K562 (cell line): Measurements from ENCODE around the gene GPR107.

ENCODE experiments used
- CREB1 ChIP-seq, 2 experiments: sonication (generic) in 1 of 2; formaldehyde crosslinking in 1 of 2; IDR thresholded peaks; 2 replicates each; pipeline versions ENCODE4 v1.6.1 to v1.8.0; 2012 to 2022; ENCODE audit warnings: inconsistent platforms in 1 of 2, mild to moderate bottlenecking in 1 of 2, missing genetic modification reagents in 1 of 2, moderate library complexity in 1 of 2
- POLR2A ChIP-seq: fragments of 450-650 bp; conservative IDR thresholded peaks from 2 replicates; pipeline ENCODE4 v1.6.1; 2016
- SMARCA5 ChIP-seq: fragments of 450-650 bp; IDR thresholded peaks from 2 replicates; pipeline ENCODE4 v1.6.1; 2016
- SMARCB1 ChIP-seq: IDR thresholded peaks from 2 replicates; pipeline ENCODE4 v1.6.1; 2011; ENCODE audit warnings: improper control_type of control experiment, low read depth; ENCODE audit not compliant: insufficient read length
- TAF7 ChIP-seq: fragments of 450-650 bp; IDR thresholded peaks from 2 replicates; pipeline ENCODE4 v1.6.1; 2016; ENCODE audit warnings: missing genetic modification characterization, missing compliant biosample characterization
- ZNF23 ChIP-seq: fragments of 250-450 bp; sonication (Bioruptor Pico); IDR thresholded peaks from 2 replicates; pipeline ENCODE4 v1.4.0; 2020; ENCODE audit warnings: mild to moderate bottlenecking
- TF ChIP-seq, protein P1 (sequence below), 3 experiments: IDR thresholded peaks in 2 of 3; conservative IDR thresholded peaks in 1 of 3; 2 replicates each; pipeline ENCODE4 v1.5.1; 2011 to 2012; ENCODE audit warnings: low read length in 3 of 3, mild to moderate bottlenecking in 3 of 3, control low read depth in 2 of 3, improper control_type of control experiment in 1 of 3, inconsistent platforms in 1 of 3, low read depth in 1 of 3, mixed read lengths in 1 of 3, moderate library complexity in 1 of 3; ENCODE audit not compliant: insufficient read depth in 2 of 3
- TF ChIP-seq, protein P2 (sequence below): sonication (generic); formaldehyde crosslinking; IDR thresholded peaks from 2 replicates; pipeline ENCODE4 v1.8.1; 2023; ENCODE audit warnings: mild to moderate bottlenecking, missing genetic modification reagents, moderate library complexity
- TF ChIP-seq, protein P3 (sequence below): sonication (generic); formaldehyde crosslinking; IDR thresholded peaks from 2 replicates; pipeline ENCODE4 v1.9.0; 2022; ENCODE audit warnings: mild to moderate bottlenecking, missing genetic modification reagents

DNA sequence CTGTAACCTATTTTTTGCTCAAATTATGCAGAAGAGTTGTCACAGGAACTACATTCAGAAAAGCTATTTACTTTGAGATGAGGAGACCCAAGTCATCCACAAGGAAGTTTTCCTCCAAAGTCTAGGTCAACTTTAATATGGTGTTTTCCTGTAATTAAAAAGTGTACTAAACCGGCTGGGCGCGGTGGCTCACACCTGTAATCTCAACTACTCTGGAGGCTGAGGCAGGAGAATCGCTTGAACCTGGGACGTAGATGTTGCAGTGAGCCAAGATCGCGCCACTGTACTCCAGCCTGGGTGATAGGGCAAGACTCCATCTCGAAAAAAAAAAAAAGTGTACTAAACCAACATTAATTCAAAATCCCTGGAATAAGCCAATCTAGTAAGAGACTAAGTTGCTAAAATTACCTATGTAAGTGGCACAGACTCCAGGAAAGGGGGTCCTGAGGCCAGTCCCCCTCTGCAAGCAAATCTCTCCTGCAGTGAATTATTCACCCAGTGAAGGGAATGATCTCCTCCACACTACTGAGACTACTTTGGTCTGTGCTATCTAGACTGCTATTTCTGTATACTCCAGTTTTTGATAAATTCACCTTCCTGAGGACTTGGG is 49.7 kb upstream of the GPR107 start:
- TF ChIP-seq, protein P1, sequence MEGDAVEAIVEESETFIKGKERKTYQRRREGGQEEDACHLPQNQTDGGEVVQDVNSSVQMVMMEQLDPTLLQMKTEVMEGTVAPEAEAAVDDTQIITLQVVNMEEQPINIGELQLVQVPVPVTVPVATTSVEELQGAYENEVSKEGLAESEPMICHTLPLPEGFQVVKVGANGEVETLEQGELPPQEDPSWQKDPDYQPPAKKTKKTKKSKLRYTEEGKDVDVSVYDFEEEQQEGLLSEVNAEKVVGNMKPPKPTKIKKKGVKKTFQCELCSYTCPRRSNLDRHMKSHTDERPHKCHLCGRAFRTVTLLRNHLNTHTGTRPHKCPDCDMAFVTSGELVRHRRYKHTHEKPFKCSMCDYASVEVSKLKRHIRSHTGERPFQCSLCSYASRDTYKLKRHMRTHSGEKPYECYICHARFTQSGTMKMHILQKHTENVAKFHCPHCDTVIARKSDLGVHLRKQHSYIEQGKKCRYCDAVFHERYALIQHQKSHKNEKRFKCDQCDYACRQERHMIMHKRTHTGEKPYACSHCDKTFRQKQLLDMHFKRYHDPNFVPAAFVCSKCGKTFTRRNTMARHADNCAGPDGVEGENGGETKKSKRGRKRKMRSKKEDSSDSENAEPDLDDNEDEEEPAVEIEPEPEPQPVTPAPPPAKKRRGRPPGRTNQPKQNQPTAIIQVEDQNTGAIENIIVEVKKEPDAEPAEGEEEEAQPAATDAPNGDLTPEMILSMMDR (IDR thresholded peaks at IDR 0.05 in 2 of 3, conservative IDR thresholded peaks at IDR 0.05 in 1 of 3; ENCODE audit: insufficient read depth in 2 of 3, low read depth in 1 of 3, low read length in 3 of 3) = no peak
- no peak for TF ChIP-seq CREB1 (IDR thresholded peaks at IDR 0.05)
- TF ChIP-seq CREB1 (CRISPR knock-in tag; IDR thresholded peaks at IDR 0.05) = no peak
- TF ChIP-seq, protein P2, sequence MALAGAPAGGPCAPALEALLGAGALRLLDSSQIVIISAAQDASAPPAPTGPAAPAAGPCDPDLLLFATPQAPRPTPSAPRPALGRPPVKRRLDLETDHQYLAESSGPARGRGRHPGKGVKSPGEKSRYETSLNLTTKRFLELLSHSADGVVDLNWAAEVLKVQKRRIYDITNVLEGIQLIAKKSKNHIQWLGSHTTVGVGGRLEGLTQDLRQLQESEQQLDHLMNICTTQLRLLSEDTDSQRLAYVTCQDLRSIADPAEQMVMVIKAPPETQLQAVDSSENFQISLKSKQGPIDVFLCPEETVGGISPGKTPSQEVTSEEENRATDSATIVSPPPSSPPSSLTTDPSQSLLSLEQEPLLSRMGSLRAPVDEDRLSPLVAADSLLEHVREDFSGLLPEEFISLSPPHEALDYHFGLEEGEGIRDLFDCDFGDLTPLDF (CRISPR knock-in tag) = no peak
- no peak for TF ChIP-seq SMARCB1
- no peak for TF ChIP-seq SMARCA5
- no peak for TF ChIP-seq TAF7 (tag)
- no peak for TF ChIP-seq ZNF23
- no peak for TF ChIP-seq POLR2A
- TF ChIP-seq, protein P3, sequence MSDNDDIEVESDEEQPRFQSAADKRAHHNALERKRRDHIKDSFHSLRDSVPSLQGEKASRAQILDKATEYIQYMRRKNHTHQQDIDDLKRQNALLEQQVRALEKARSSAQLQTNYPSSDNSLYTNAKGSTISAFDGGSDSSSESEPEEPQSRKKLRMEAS (CRISPR knock-in tag) = no peak
